Naive thymus-derived CD8-positive, alpha-beta T cell (primary cell): ENCODE results near the gene DDAH1. TPM values are rescaled to one million over a fixed set of nuclear protein-coding genes. Genes with fewer than 3 reads are reported as not detected.
"Not testable (repeated sequence)": the region's sequence is repeated elsewhere in the genome, so short reads cannot be mapped to it uniquely, and the experiment has no call there.

ENCODE experiments used
- ATAC-seq, 2 donors: fragments of 150-1000 bp; cut with Tn5 transposase in 1 of 2; sonication (Bioruptor Pico), chemical (Tn5 transposase) in 1 of 2; 1 replicate in 1 of 2; 2 replicates in 1 of 2; pipeline ENCODE4 v1.10.0; 2021; ENCODE audit warnings: mild to moderate bottlenecking in 2 of 2, moderate library complexity in 2 of 2
- POLR2A ChIA-PET: fragments of 350-600 bp; sonication (Branson Sonifier 250); formaldehyde crosslinking; loops from one replicate; lab custom pipeline; 2021; ENCODE audit warnings: antibody characterized with exemption; lab: Charles Lee
- DNase-seq, 10 donors: peaks; one replicate each; pipeline versions ENCODE4 v3.0.0 to v3.0.0-alpha.2; 2020 to 2022
- H3K27ac Mint-ChIP-seq, 10 donors: one replicate each; pipeline ENCODE4 v1.8.0; 2020 to 2022; ENCODE audit warnings: mild to moderate bottlenecking in 10 of 10, mixed read lengths in 10 of 10, moderate library complexity in 4 of 10, inconsistent platforms in 1 of 10
- H3K27me3 Mint-ChIP-seq, 5 donors: one replicate each; pipeline ENCODE4 v1.8.0; 2021 to 2022; ENCODE audit warnings: mixed read lengths in 5 of 5
- H3K36me3 Mint-ChIP-seq, 3 donors: one replicate each; pipeline ENCODE4 v1.8.0; 2020 to 2022; ENCODE audit warnings: mixed read lengths in 3 of 3, mild to moderate bottlenecking in 2 of 3, inconsistent platforms in 1 of 3
- H3K4me1 Mint-ChIP-seq, 4 donors: one replicate each; pipeline ENCODE4 v1.8.0; 2021 to 2022; ENCODE audit warnings: mixed read lengths in 4 of 4
- H3K4me3 Mint-ChIP-seq, 10 donors: one replicate each; pipeline ENCODE4 v1.8.0; 2020 to 2022; ENCODE audit warnings: mild to moderate bottlenecking in 10 of 10, mixed read lengths in 10 of 10, moderate library complexity in 6 of 10, inconsistent platforms in 1 of 10
- H3K9me3 Mint-ChIP-seq, 9 donors: one replicate each; pipeline ENCODE4 v1.8.0; 2020 to 2022; ENCODE audit warnings: mixed read lengths in 9 of 9, mild to moderate bottlenecking in 3 of 9, inconsistent platforms in 1 of 9, moderate library complexity in 1 of 9
- polyA plus RNA-seq, 3 donors: library from polyadenylated mRNA; unstranded; fragments of 300-500 nt; fragmentation: Illumina TruSeq; gene quantifications; one replicate each; pipeline ENCODE4 v1.2.3, GENCODE V29; 2021
- total RNA-seq, 8 experiments: library from RNA in 2 of 8; stranded (reverse) in 2 of 8; gene quantifications; one replicate each; pipeline ENCODE4 v1.2.3 and lab custom pipeline; 2021 to 2026

The DDAH1 gene
- total and polyA plus RNA-seq, 5 experiments from 2014 or later, result not detected

DNA sequence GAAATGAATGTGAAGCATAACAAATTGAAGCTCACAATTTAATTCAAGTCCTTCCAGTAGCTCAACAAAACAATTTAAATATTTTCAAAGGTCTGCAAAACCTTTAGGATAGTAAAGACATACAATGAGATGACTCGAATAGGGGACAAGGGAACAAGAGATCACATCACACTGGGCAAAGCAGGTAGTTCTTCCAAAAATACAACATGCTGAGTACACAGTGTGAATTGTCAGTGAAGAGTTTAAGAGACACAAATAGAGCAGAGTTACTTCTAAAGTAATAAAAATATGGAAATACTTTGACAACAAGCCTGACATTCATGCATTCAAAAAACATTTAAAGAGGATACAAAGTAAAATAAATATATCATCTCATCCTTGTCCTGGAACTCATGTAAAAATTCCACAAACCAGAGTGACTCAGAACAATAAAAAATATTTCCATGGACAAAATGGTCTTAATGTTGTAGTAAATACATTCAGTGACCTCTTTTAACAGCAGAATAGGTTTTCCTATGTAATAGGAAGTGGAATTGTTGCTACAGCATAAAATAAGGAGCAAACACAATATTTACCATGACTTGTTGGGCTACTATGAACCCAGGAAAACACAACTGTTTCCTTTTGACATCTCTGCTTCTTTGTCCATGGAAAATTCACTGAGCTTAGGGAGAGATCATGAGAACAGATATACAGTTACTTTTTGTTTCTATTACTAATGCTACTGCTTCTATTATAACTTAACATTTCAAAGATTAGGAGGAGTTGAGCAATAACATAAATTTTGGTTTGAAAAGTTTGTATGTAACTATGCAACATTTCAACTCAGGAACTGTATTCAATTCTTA is 104.9 kb downstream of the DDAH1 start:
- Mint-ChIP-seq H3K27ac (no peak overlapping the region), H3K36me3 (no peaks in the 10 kb centered on the region), H3K27me3 (peaks cover 0 to 2% (median 0%) of the 10 kb centered on the region in 5 donors), H3K9me3 (no peaks in the 10 kb centered on the region), H3K4me3 (no peak overlapping the region), H3K4me1 (no peaks in the 10 kb centered on the region)
- DNase-seq, result no peak
- POLR2A ChIA-PET, result no interaction called here
- ATAC-seq, result no peak

DNA sequence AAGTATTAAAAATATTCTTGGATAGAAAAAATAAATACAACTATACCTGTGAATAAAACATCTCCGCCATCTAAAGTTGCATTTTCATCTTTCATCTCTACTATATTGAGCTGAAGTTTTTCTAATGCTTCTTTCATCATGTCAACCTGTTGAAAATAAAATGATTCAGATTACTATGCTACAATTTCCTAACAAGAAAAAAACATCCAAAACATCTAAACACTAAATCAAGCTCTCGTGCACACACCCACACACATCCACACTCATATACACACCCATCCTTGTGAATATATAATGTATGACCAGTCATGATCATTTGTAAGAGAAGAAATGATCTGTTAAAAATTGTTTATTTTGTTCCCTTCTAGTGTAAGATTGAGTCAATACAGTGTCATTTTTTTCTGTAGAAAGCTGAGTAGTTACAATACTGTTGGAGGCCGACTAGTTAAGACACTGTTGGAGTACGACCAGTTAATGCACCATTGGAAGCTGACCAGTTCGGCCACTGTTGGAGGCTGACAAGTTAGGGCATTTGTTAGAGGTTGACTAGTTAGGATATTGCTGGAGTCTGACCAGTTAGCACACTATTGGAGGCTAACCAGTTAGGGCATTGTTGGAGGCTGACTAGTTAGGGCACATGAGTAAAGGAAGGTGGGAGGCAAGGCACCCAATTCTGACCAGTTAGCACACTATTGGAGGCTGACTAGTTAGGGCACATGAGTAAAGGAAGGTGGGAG is 106.1 kb downstream of the DDAH1 start:
- no peak for DNase-seq
- no peak for ATAC-seq
- no peaks in the 10 kb centered on the region for H3K4me1 Mint-ChIP-seq
- H3K9me3 Mint-ChIP-seq, result no peaks in the 10 kb centered on the region
- POLR2A ChIA-PET, result no interaction called here
- H3K4me3 Mint-ChIP-seq, result no peak overlapping the region
- no peak overlapping the region for H3K27ac Mint-ChIP-seq
- H3K36me3 Mint-ChIP-seq, result no peaks in the 10 kb centered on the region
- H3K27me3 Mint-ChIP-seq, result peaks cover 0 to 2% (median 0%) of the 10 kb centered on the region in 5 donors

DNA sequence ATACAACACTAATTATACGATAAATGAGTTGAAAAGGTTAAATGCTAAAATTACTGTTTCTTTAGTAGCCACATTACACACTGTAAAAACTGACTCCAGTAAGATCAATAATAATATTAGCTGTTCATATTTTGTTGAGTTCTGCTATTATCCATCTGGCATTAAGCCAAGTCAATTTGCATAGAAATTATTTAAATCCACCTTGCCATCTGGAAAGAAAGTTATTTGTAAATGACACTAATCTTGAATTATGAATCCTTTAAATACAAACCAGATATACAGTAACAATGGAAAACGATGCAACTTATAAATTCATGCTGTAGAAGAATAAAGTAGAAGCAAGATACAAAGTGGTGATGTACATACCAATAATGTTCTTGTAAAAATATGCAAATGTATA is 107.1 kb downstream of the DDAH1 start:
- H3K27me3 Mint-ChIP-seq, result peaks cover 0 to 2% (median 0%) of the 10 kb centered on the region in 5 donors
- POLR2A ChIA-PET, result no interaction called here
- no peaks in the 10 kb centered on the region for H3K36me3 Mint-ChIP-seq
- no peak overlapping the region for H3K4me3 Mint-ChIP-seq
- no peaks in the 10 kb centered on the region for H3K4me1 Mint-ChIP-seq
- no peak for ATAC-seq
- no peaks in the 10 kb centered on the region for H3K9me3 Mint-ChIP-seq
- H3K27ac Mint-ChIP-seq, result no peak overlapping the region
- no peak for DNase-seq

DNA sequence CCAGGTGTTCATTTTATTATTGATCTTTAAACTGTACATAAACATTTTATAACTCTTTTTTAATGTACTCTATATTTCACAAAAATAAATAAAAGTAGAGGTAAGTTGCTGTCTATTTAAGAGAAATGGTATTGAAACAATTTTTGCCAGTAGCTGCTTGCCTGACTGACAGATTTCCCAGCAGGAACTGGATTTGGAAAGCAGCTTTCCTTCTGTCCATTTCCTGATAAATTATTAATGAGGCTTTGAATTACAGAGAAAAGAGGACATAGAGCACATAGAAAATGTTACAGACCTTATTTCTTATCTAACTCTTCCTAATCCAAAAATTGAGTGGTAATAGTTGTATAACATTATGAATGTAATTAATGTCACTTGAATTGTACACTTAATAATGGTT is 108.8 kb downstream of the DDAH1 start:
- POLR2A ChIA-PET, result no interaction called here
- no peaks in the 10 kb centered on the region for H3K4me1 Mint-ChIP-seq
- DNase-seq (no peak), ATAC-seq (no peak)
- H3K27me3 Mint-ChIP-seq, result peaks cover 0 to 2% (median 0%) of the 10 kb centered on the region in 5 donors
- H3K9me3 Mint-ChIP-seq, result no peaks in the 10 kb centered on the region
- H3K27ac Mint-ChIP-seq, result no peak overlapping the region
- no peaks in the 10 kb centered on the region for H3K36me3 Mint-ChIP-seq
- no peak overlapping the region for H3K4me3 Mint-ChIP-seq

DNA sequence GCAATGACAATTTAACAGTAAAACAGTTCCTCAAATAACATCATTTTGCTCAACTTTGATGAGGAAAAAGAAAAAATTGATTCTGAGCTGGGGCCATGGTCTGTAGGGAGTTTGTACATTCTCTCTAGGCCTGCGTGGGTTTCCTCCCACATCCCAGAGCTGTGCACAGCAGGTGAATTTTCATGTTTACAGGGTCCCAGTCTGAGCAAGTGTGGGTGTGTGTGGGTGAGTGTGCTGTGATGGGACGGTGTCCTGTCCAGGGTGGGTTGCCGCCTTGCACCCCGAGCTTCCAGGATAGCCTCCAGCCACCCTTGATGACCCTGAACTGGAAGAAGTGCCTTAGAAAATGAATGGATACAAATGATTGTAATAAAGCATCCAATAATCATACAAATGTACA is 112.9 kb downstream of the DDAH1 start:
- Mint-ChIP-seq H3K9me3 (peaks cover 0 to 4% (median 0%) of the 10 kb centered on the region in 9 donors), H3K36me3 (no peaks in the 10 kb centered on the region), H3K27ac (no peak overlapping the region), H3K4me3 (no peak overlapping the region), H3K4me1 (no peaks in the 10 kb centered on the region), H3K27me3 (peaks cover 0 to 4% (median 0%) of the 10 kb centered on the region in 5 donors)
- no peak for DNase-seq
- POLR2A ChIA-PET, result no interaction called here
- no peak for ATAC-seq

DNA sequence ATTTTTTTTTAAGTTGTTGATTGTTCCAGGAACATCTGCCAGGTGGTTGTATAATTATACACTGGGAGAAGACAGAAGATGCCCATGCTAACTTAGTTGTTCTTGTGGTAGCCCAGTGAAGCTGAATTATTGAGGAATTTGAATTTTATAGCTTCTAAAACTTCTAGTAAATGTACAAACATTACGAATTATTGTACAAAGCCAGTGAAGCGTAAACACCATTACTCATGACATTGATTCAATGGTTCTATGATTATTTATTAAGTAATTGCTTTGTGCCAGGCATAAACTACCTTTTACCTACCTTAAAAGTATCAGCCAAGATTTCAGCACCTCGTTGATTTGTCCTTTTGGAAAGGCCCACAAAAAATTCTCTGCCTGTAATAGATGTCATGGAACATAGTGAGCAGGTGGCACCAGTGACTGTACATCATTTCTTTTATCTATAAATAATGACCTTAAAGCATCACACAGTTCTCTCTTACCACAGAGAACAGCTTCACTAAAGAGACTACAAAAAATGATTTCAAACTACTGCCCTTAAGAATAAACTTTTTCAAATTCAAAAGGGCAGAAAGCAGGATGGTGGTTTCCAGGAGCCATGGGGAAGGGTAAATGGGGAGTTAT is 113.6 kb downstream of the DDAH1 start:
- H3K9me3 Mint-ChIP-seq, result peaks cover 0 to 7% (median 0%) of the 10 kb centered on the region in 9 donors
- H3K4me1 Mint-ChIP-seq, result no peaks in the 10 kb centered on the region
- H3K27me3 Mint-ChIP-seq, result peaks cover 0 to 4% (median 0%) of the 10 kb centered on the region in 5 donors
- ATAC-seq (no peak), DNase-seq (no peak)
- H3K36me3 Mint-ChIP-seq, result no peaks in the 10 kb centered on the region
- no peak overlapping the region for H3K27ac Mint-ChIP-seq
- H3K4me3 Mint-ChIP-seq, result no peak overlapping the region
- POLR2A ChIA-PET, result no interaction called here

DNA sequence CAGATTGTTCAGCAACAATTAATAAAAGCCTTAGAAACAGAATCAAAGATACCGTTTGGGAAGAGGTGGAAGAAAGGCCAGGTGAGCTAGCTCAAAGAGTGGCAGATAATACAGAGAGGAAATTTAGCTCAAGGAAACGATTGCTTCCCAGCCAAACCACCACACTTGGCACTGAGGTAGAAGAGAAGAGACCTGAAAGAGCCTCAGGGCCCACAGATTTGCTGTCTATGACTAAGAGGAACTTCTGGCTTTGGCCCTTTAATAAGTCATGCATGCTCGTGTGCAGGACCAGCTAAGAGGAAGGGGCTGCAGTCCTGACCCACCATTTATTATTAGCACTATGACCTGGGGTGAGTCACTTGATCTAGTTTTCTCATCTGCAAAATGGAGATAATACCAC is 115.7 kb downstream of the DDAH1 start:
- H3K36me3 Mint-ChIP-seq, result no peaks in the 10 kb centered on the region
- H3K4me3 Mint-ChIP-seq, result no peak overlapping the region
- ATAC-seq, result no peak
- H3K9me3 Mint-ChIP-seq, result peaks cover 0 to 9% (median 0%) of the 10 kb centered on the region in 9 donors
- no peak for DNase-seq
- peaks cover 0 to 4% (median 2%) of the 10 kb centered on the region in 5 donors for H3K27me3 Mint-ChIP-seq
- H3K4me1 Mint-ChIP-seq, result no peaks in the 10 kb centered on the region
- no peak overlapping the region for H3K27ac Mint-ChIP-seq
- POLR2A ChIA-PET, result no interaction called here

DNA sequence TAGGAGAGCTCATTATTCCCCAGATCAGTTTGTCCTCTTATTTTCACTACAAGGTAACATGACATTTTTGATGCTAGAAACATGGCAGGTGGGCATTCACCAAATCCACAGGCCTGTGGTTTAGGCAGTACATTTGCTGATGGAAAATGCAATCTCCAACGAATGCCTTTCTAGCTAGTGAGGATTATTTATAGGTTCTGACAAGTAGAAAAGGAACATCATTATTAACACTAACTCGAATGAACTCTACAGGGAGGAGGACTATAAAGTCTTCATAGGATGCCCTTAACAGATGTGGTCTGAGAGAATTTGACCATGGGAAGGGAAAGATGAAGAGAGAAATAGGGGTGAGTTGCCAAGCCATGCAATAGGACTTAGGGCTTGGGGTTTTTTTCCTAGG is 117.1 kb downstream of the DDAH1 start:
- peaks cover 0 to 4% (median 2%) of the 10 kb centered on the region in 5 donors for H3K27me3 Mint-ChIP-seq
- no peaks in the 10 kb centered on the region for H3K4me1 Mint-ChIP-seq
- H3K4me3 Mint-ChIP-seq, result no peak overlapping the region
- no peaks in the 10 kb centered on the region for H3K36me3 Mint-ChIP-seq
- no peak overlapping the region for H3K27ac Mint-ChIP-seq
- peaks cover 0 to 9% (median 0%) of the 10 kb centered on the region in 9 donors for H3K9me3 Mint-ChIP-seq
- POLR2A ChIA-PET, result no interaction called here
- DNase-seq (no peak), ATAC-seq (no peak)

DNA sequence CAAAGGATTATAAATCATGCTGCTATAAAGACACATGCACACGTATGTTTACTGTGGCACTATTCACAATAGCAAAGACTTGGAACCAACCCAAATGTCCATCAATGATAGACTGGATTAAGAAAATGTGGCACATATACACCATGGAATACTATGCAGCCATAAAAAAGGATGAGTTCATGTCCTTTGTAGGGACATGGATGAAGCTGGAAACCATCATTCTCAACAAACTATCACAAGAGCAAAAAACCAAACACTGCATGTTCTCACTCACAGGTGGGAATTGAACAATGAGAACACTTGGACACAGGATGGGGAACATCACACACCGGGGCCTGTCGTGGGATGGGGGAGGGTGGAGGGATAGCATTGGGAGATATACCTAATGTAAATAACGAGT is 117.7 kb downstream of the DDAH1 start:
- H3K27me3 Mint-ChIP-seq, H3K4me3 Mint-ChIP-seq, DNase-seq, H3K36me3 Mint-ChIP-seq, ATAC-seq, H3K9me3 Mint-ChIP-seq, H3K27ac Mint-ChIP-seq, H3K4me1 Mint-ChIP-seq, POLR2A ChIA-PET: not testable (repeated sequence)

DNA sequence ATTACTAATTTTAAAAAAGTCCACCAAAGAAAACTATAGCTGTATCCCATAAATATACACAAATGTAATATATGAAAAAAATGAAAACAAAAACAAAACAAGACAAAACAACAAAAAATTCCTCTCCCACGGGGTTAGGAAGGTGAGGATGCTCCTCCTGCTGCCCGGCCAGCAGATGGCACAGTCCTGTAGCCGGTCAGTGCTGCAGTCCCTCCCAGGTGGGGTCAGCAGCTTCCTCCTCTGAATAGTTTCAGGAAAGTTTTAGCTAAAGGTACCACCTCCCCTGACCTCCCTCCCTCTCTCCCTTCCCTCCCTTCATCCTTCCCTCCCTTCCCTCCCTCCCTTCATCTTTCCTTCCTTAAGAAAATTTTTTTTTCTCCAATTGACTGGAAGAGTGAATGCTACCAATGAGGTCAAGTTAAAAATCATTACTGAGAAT is 120.7 kb downstream of the DDAH1 start:
- no peaks in the 10 kb centered on the region for H3K4me1 Mint-ChIP-seq
- H3K27me3 Mint-ChIP-seq, result peaks cover 7 to 25% (median 21%) of the 10 kb centered on the region in 5 donors
- H3K27ac Mint-ChIP-seq, result no peak overlapping the region
- ATAC-seq (no peak), DNase-seq (no peak)
- peaks cover 0 to 9% (median 0%) of the 10 kb centered on the region in 9 donors for H3K9me3 Mint-ChIP-seq
- no peak overlapping the region for H3K4me3 Mint-ChIP-seq
- H3K36me3 Mint-ChIP-seq, result no peaks in the 10 kb centered on the region
- POLR2A ChIA-PET, result no interaction called here

DNA sequence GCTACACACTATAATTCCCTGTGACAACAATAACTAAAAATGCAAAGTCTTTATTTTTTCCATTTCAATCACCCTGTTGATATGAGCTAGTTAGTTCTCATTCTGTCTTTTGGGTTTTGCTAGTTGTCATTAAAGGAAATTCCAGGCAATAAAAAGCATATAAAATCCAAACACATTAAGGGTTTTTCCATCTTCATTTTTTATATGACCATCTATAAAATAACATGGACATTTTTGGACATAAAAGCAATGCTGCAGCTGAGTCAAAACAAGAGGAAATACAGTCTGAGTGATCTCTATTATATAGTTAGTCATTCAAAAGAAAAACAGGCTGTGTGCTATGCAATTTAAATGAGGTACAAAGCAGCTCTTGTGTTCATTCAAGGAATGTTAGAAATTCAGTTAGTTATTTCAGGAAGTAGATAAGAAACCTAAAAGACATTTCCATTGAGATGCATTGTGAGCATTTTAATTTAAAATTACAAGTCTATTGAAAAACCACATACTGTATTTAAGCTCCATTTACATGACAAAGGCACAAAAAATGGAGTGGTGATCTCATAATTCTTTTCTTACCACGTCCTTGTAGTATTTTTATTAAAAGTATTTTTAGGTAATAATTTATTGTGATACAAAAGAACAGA is 121.2 kb downstream of the DDAH1 start:
- H3K4me3 Mint-ChIP-seq, result no peak overlapping the region
- POLR2A ChIA-PET, result no interaction called here
- peaks cover 0 to 9% (median 0%) of the 10 kb centered on the region in 9 donors for H3K9me3 Mint-ChIP-seq
- DNase-seq (no peak), ATAC-seq (no peak)
- H3K27me3 Mint-ChIP-seq, result peaks cover 7 to 29% (median 19%) of the 10 kb centered on the region in 5 donors
- H3K4me1 Mint-ChIP-seq, result no peaks in the 10 kb centered on the region
- H3K27ac Mint-ChIP-seq, result no peak overlapping the region
- no peaks in the 10 kb centered on the region for H3K36me3 Mint-ChIP-seq

DNA sequence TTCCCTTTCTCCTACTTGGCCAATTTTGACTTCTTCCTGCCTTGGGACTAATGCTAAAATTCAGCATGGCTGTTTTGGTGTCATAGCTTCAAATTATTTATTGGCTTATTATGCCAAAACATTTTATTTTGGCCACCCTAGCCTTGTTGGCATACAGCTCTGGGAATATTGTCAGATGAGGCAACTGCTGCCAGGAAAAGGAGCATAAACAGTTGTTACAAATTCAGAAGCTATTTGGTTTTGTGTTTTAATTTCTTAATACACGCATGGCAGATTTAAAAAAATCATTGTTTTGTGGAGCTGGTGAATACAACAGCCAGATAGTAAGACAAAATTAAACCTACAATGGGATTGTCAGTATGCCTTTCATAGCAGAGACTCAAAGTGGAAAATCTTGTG is 121.7 kb downstream of the DDAH1 start:
- peaks cover 7 to 29% (median 19%) of the 10 kb centered on the region in 5 donors for H3K27me3 Mint-ChIP-seq
- no peaks in the 10 kb centered on the region for H3K4me1 Mint-ChIP-seq
- POLR2A ChIA-PET, result no interaction called here
- ATAC-seq (no peak), DNase-seq (no peak)
- peaks cover 0 to 9% (median 0%) of the 10 kb centered on the region in 9 donors for H3K9me3 Mint-ChIP-seq
- H3K4me3 Mint-ChIP-seq, result no peak overlapping the region
- no peaks in the 10 kb centered on the region for H3K36me3 Mint-ChIP-seq
- no peak overlapping the region for H3K27ac Mint-ChIP-seq
